SK-N-MC (cell line): ENCODE results near the gene BAHD1.
A peak's percentile ranks its signal among the peaks of the same experiment; 100 is the strongest.

ENCODE experiments used
- DNase-seq: peaks from one replicate; pipeline ENCODE4 v3.0.0-alpha.2; 2011; ENCODE audit warnings: low read depth, low spot score
- H3K27ac ChIP-seq: fragments of 200-600 bp; sonication (generic); 2 replicates; pipeline ENCODE4 v1.5.1; 2016; ENCODE audit warnings: mixed run types
- H3K36me3 ChIP-seq: fragments of 200-600 bp; sonication (generic); 2 replicates; pipeline ENCODE4 v1.6.1; 2017; ENCODE audit warnings: antibody characterized with exemption, low read length, mixed read lengths; ENCODE audit not compliant: insufficient read depth
- H3K4me3 ChIP-seq: fragments of 200-600 bp; sonication (generic); 2 replicates; pipeline ENCODE4 v1.5.1; 2016
- H3K9ac ChIP-seq: fragments of 200-600 bp; sonication (generic); 2 replicates; pipeline ENCODE4 v1.8.0; 2017; ENCODE audit warnings: mixed run types, mixed read lengths; ENCODE audit not compliant: insufficient read length
- H3K9me3 ChIP-seq: fragments of 200-600 bp; sonication (generic); 2 replicates; pipeline ENCODE4 v1.6.1; 2017; ENCODE audit warnings: low read depth, mild to moderate bottlenecking, antibody characterized with exemption, low read length, moderate library complexity, mixed read lengths
- EZH2 ChIP-seq: fragments of 200-600 bp; sonication (generic); IDR thresholded peaks from one replicate; pipeline ENCODE4 v1.6.1; 2017; ENCODE audit warnings: antibody characterized with exemption
- FOXP2 ChIP-seq: optimal IDR thresholded peaks from 2 replicates; pipeline ENCODE3; 2011; ENCODE audit warnings: mild to moderate bottlenecking, moderate library complexity; ENCODE audit not compliant: insufficient read depth; ENCODE audit errors: extremely low read length, control extremely low read depth
- POLR2AphosphoS5 ChIP-seq: IDR thresholded peaks from 2 replicates; pipeline ENCODE4 v1.6.1; 2012; ENCODE audit warnings: mild to moderate bottlenecking, low read depth, low read length, borderline replicate concordance

Gene BAHD1

DNA sequence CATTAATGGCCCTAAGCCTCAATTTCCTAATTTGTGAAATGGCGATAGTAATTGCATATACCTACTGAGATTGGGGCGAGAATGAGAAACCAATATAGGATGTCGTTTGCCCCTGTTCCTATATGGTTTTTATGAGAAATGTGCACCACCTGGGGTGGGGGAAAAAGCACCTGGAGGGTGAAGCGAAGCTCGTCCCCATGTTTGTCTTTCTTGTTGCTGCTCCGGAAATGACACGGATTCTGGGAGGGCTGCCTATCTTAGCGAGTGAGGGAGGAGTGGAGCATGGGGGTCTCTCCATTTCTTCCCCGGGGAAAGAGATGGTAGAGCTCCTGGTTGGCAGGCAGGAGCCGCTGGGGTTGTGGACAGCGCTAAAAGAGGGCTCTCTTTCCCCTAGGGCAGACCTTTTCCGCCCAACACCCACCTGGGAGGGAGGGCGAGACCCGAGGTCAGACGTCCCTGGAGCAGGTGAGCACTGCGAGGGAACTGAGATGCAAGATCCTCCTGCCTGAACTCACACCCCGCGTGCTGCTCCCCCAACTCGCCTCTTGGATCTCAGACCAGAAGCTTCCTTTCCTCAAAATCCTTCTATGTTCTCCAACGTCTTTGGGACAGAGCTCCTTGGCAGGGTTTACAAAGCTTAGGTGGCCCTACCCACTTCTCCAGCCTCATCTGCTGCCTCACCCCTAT, 5.6 kb upstream of the BAHD1 start:
- Histone ChIP-seq H3K9me3 (no peaks in the 10 kb centered on the region), H3K27ac (no peak overlapping the region), H3K9ac (no peak overlapping the region), H3K4me3 (no peak overlapping the region), H3K36me3 (no peaks in the 10 kb centered on the region)
- no peak for DNase-seq
- TF ChIP-seq FOXP2 (no peak), POLR2AphosphoS5 (no peak)

DNA sequence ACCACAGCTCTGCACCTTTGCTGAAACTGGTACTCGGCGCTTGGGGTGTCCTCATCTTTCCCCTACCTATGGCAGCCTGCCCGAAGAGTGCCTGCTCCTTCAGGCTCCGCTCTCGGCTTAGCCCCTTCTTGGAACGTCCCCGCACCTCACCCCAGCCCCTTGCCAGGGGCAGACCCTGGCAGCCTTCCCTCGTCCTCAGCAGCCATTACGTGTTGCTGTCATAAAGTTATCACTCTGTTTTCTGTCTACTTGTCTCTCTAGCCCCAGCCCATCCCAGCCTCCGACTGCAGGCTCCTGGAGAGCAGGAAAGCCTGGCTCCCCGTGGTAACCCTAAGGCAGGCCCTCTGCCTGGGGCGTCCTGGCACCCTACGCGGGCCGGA, 5.1 kb upstream of the BAHD1 start:
- Histone ChIP-seq H3K27ac (no peak overlapping the region), H3K4me3 (peak overlapping the region; percentile 74; the same call in 1 of the 2 replicates), H3K9ac (no peak overlapping the region), H3K9me3 (no peaks in the 10 kb centered on the region), H3K36me3 (no peaks in the 10 kb centered on the region)
- no peak for DNase-seq
- TF ChIP-seq EZH2 (no peak), POLR2AphosphoS5 (no peak), FOXP2 (no peak)

DNA sequence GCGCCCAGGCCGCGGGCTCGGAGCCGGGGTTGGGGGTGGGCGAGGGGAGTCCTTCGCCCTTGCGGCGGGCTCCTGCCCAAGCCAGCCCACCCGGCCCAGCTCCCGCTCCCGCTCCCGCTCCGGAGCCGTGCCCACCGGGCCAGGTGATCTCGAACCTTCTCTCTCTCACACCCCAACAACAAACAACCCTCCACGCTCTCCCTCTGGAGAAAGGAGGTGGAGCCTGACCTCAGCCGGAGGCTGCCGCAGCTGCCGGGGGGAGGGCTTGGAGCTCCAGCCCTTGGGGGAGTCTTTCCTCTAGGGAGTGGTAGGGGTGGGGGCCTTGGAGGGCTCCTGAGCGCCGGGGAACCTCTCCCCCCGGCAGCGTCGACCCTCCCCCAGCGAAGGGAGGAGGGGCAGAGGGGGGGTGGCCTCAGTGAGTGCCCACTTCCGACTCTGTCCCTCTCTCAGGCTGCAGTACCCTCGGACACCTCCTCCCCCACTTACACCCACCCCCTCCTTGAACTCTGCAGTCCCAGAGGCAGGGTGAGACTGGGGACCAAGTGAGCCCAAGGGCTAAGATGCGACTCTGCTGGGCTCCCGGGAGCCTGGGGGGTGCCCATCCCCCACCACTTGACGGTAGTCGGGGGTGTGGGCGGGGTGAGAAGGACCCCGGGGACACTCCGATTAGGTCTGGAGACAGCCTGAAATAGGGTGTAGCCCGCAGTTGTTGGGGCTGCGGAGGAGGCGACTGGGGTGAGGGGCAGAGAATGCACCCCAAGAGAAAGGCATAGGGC, 4.4 kb upstream of the BAHD1 start:
- no peaks in the 10 kb centered on the region for H3K36me3 ChIP-seq
- no peak overlapping the region for H3K27ac ChIP-seq
- H3K9me3 ChIP-seq = no peaks in the 10 kb centered on the region
- peak overlapping the region; percentile 49 for H3K9ac ChIP-seq
- H3K4me3 ChIP-seq = peak overlapping the region; percentile 74
- no peak for DNase-seq
- TF ChIP-seq POLR2AphosphoS5 = no peak
- no peak for TF ChIP-seq FOXP2
- no peak for TF ChIP-seq EZH2

DNA sequence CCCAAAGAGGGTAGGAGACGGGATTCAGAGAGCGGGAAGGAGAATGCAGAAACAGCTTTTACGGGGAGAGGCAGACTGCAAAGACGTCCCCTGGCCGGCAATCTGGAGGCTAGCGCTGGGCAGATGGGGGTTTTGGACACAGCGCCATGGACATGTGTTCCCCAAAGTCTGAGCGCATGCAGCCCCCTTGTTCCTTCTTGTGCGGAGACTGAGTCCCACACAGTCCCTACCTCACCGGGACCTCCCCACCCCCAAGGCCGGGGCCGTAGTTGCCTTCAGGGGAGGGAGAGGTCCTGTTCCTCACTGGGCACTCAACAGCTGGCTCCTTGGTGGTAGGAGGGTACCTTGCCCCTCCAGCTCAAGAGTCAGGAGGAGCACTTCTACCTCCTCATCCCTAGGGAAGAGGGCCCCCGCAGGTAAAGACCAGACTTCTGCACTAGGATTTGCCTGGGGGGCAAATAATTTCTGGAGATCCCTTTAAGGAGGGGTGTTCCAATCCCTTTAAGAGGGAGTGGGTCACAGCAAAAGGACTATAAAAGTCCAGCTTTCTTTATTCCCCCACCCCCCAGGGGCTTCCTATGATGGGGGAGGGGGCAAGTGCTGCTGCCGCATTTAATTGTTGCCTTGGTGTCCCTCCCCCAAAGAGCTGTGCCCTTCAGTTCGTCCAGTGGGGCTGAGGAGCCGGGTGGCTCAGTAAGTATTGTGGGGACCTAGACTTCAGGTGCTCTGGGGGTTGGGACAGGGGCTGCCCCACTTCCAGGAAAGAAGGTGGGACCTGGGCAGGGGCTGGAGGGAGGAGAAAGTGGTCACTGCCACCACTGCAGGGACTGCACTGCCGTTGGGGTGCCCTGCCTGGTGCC, 3.6 kb upstream of the BAHD1 start:
- Histone ChIP-seq H3K9me3 (no peaks in the 10 kb centered on the region), H3K9ac (peak overlapping the region; percentile 49), H3K27ac (no peak overlapping the region), H3K4me3 (peak overlapping the region; percentile 74), H3K36me3 (no peaks in the 10 kb centered on the region)
- TF ChIP-seq FOXP2 = no peak
- no peak for TF ChIP-seq POLR2AphosphoS5
- TF ChIP-seq EZH2 = no peak
- DNase-seq = no peak

- no peak for TF ChIP-seq EZH2
- TF ChIP-seq POLR2AphosphoS5 = no peak
- no peak for TF ChIP-seq FOXP2
- no peak overlapping the region for H3K27ac ChIP-seq
- DNase-seq = no peak
- H3K4me3 ChIP-seq = no peak overlapping the region
- H3K36me3 ChIP-seq = no peaks in the 10 kb centered on the region
- H3K9ac ChIP-seq = no peak overlapping the region
- H3K9me3 ChIP-seq = no peaks in the 10 kb centered on the region
Measured at GRCh38 chr15:40437752-40438687, 2.7 kb upstream of the BAHD1 start.

GRCh38 chr15:40438712-40439111, 2.0 kb upstream of the BAHD1 start:
- no peak overlapping the region for H3K9ac ChIP-seq
- no peaks in the 10 kb centered on the region for H3K36me3 ChIP-seq
- peak overlapping the region; percentile 42; the same call in 1 of the 2 replicates for H3K27ac ChIP-seq
- no peaks in the 10 kb centered on the region for H3K9me3 ChIP-seq
- no peak for DNase-seq
- peak overlapping the region; percentile 89 for H3K4me3 ChIP-seq
- TF ChIP-seq POLR2AphosphoS5 = no peak
- no peak for TF ChIP-seq FOXP2
- no peak for TF ChIP-seq EZH2

DNA sequence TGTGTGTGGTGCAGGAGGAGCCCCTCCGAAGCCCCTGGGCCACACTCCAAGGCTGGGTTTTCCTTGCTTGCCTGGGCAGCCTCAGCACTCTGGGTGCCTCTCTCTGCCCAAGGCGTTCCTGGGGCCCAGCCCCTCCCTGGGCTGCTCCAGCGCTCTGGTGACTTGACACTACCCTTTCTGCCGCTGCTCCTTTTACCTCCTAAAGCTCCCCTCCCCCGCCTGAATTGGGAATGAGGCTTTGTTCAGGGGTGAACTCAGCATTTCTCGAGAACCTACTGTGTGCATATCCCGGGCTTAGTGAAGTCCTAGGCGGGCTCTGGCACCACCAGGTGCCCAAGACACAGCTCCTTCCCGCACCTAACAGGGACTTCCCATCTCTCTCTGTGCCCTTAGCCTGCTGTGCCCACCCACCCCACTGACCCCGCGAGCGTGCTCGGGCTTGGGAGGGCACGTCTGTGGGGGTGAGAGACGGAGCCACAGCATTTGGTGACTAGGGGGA, 1.2 kb upstream of the BAHD1 start:
- TF ChIP-seq POLR2AphosphoS5 (peak; percentile 13; the same call in 1 of the 2 replicates), EZH2 (no peak)
- no peaks in the 10 kb centered on the region for H3K9me3 ChIP-seq
- H3K4me3 ChIP-seq = peak overlapping the region; percentile 89
- DNase-seq = no peak
- peak overlapping the region; percentile 55 for H3K27ac ChIP-seq
- peak overlapping the region; percentile 67 for H3K9ac ChIP-seq
- no peaks in the 10 kb centered on the region for H3K36me3 ChIP-seq
